Esophagus muscularis mucosa (tissue), 4 donors: Measurements from ENCODE around the gene GALNTL6.

ENCODE experiments used
- EP300 ChIP-seq: sonication (generic); formaldehyde crosslinking; IDR thresholded peaks from one replicate; pipeline ENCODE4 v1.6.1; 2017; ENCODE audit warnings: antibody characterized with exemption
- POLR2AphosphoS5 ChIP-seq, 2 donors: sonication (generic); formaldehyde crosslinking; IDR thresholded peaks; one replicate each; pipeline ENCODE4 v1.6.1; 2017; ENCODE audit warnings: antibody characterized with exemption in 2 of 2
- TF ChIP-seq, protein P1 (sequence below), 3 experiments: fragments of 200-600 bp in 2 of 3; fragments of 450-650 bp in 1 of 3; sonication (generic) in 2 of 3; IDR thresholded peaks; one replicate each; pipeline ENCODE4 v1.5.1; 2017 to 2019; ENCODE audit warnings: antibody characterized with exemption in 3 of 3, mild to moderate bottlenecking in 2 of 3, moderate library complexity in 1 of 3

DNA sequence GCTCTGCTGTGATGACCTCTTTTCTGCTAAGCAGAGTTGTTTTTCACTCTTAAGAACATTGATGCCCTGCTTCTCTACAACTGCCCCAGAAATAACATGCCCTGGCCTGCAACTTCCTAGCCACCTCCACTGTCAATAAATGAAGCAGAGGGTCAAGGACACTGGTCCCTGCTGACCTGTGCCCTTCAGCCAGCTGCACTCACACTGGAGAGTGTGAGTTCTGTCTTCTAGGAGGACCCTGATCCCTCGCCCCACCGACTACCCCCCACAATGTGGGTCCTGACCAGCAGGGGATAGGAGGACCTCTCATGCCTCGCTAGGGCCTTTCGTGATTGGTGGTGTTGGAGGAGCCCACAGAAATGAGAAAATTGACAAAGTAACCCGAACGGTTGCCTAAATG lies 947.3 kb downstream of the GALNTL6 start:
- TF ChIP-seq, protein P1, sequence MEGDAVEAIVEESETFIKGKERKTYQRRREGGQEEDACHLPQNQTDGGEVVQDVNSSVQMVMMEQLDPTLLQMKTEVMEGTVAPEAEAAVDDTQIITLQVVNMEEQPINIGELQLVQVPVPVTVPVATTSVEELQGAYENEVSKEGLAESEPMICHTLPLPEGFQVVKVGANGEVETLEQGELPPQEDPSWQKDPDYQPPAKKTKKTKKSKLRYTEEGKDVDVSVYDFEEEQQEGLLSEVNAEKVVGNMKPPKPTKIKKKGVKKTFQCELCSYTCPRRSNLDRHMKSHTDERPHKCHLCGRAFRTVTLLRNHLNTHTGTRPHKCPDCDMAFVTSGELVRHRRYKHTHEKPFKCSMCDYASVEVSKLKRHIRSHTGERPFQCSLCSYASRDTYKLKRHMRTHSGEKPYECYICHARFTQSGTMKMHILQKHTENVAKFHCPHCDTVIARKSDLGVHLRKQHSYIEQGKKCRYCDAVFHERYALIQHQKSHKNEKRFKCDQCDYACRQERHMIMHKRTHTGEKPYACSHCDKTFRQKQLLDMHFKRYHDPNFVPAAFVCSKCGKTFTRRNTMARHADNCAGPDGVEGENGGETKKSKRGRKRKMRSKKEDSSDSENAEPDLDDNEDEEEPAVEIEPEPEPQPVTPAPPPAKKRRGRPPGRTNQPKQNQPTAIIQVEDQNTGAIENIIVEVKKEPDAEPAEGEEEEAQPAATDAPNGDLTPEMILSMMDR (IDR thresholded peaks at IDR 0.05) = no peak
- no peak for TF ChIP-seq POLR2AphosphoS5 (IDR thresholded peaks at IDR 0.05)
- TF ChIP-seq EP300 = no peak
